Erythroblast (primary cell): ENCODE results near the gene NKAIN2.

Source experiments
- GATA1 ChIP-seq: IDR thresholded peaks from 2 replicates; pipeline ENCODE4 v1.6.1; 2011; ENCODE audit warnings: low read depth, mild to moderate bottlenecking, control low read depth, low read length, moderate library complexity
- POLR2A ChIP-seq: IDR thresholded peaks from 2 replicates; pipeline ENCODE4 v1.6.1; 2011; ENCODE audit warnings: mild to moderate bottlenecking, low read length

DNA sequence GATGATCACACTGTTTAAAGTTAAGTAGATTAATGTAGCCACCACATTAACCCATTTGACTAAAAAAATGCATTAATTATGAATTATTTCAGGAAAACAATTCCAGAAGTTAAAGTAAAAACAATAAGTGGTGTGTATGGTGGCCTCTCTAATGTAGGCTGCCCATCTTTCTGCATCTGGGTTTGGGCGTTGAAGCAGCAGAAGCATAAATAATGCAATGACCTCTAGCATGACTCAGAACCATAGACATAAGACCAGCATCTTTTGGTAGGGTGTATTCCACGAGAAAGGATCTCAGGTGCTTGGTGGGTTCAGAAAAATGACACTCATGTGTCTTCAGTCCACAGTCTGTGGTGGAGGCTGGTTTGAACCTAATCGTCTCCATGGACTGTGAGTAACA is 18.6 kb upstream of the NKAIN2 start:
- no peak for TF ChIP-seq POLR2A
- TF ChIP-seq GATA1 = no peak
